Sciatic nerve (tissue), 2 donors: ENCODE measurements around the gene DIRAS1. TPM values are rescaled to one million over a fixed set of nuclear protein-coding genes. Genes with fewer than 3 reads are reported as not detected.

Source experiments
- ATAC-seq: fragments of 200-7000 bp; cut with Tn5 transposase; one replicate; pipeline ENCODE4 v1.9.1; 2020; ENCODE audit warnings: mild to moderate bottlenecking, moderate library complexity
- DNase-seq: peaks from one replicate; pipeline ENCODE4 v3.0.0-alpha.2; 2020; ENCODE audit warnings: low spot score
- intact Hi-C: fragments of 100-400 bp; cut with DNase I; formaldehyde crosslinking; loops from one replicate; pipeline ENCODE4 v1.14.2; 2022
- total RNA-seq: library from RNA; stranded (reverse); fragmentation: NEBNext Ultra II Directional; extraction: Animal tissue kit (Norgen Biotek cat#: 25700); gene quantifications from one replicate; pipeline ENCODE4 v1.2.1, GENCODE V29; 2021
- donor health status: DM: no; HTN: no; CAD: no.
- donor health status: DM: no; HTN: no; CAD: no.

Gene DIRAS1
- total RNA-seq, 1 donor from 2014 or later = 0.45 TPM

DNA sequence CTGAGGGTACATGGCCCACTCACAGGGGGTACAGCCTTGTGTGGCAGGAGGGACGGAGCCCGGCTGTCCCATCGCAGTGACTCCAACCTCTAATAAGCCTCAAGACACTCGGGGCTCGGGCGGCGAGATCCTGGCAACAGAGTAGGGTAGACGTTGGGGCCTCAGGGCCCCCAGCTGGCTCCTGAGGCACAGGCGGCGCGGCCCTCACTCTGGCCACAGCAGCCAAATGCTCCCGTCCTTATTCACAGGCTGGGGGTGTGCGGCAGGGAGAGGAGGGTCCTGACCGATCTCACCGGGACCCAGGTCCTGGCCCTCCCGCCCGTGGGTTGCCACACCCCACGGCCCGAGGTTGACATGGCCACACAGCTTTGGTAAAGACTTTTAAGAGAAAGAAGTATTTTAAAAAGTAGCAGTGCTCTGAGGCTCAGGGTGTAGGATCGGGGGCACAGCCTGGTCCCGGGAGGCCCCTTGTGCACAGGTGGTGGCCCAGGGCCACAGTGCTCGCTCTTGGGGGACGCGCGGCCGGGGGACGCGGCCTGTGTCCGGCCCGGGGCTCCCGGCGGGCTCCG, 11.1 kb upstream of the DIRAS1 start:
- DNase-seq (no peak), ATAC-seq (no peak)
- intact Hi-C loops = no loop called here

GRCh38 chr19:2731181-2731995, 10.2 kb upstream of the DIRAS1 start:
- intact Hi-C loops = no loop called here
- ATAC-seq (no peak), DNase-seq (no peak)

DNA sequence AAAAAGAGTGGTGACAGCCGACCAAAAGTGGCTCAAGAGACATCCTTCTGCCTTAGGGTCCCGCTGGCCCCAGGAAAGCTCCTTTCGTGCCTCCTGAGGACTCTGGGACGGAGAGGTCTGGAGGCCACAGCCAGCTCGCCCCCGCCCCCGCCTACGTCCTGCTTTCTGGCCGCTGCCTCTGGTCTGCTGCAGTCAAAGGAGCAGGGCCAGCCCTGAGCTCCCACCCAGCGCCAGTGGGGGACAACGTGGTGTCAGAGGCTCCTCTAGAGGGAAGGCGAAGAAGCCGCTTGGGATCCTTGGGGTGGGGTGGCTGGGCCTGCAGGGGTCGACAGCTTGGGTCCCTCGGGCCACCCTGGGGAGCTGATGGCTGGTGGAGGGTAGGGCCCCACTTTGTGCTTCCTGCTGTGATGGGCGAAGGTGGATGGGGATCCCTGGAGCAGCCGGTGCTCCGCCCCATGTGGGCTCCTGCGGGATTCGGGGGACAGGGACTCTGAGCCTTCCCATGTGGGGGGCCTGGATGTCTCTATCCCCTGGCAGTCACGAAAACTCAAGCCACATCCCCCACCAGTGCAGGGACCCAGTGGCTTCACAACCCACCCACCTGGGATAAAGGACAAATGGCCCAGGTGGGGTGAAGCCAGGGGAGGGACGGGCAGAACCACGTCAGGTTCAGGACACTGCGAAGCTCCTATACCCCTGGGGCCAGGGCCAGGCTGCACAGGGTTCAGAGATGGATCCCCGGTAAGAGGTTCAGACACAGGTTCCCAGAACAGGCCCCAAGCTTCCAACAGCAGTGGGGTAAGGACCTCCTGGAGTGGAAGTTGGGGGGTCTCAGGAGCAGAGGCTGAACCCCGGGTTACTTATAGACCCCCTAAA, 9.0 kb upstream of the DIRAS1 start:
- intact Hi-C loops = no loop called here
- DNase-seq = no peak

DNA sequence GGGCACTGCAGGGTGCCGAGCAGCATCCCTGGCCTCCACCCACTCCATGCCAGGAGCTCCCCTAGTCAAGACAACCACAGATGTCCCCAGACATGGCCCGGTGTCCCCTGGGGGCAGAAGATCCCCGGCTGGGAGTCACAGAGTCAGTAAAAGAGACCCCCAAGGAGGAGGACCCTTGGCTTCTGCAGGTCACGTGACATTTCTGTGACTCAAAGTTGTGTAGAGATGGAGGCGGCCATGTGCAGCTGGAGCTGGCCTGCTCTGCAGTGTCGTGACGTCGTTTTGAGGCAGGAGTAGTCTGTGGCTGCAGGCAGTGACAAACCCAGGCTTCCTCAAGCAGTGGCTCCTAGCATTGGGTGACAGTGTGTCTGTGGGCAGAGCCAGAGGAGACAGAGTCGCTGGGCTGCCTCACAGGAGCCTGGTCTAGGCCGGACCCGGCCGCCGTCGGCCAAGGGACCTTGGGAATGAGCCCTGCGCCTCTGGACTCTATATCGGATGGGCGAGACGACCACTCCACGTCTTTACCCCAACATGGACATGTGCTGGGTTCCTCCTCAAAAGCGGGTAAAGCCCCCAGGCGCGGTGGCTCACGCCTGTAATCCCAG, 7.7 kb upstream of the DIRAS1 start:
- no peak for DNase-seq
- intact Hi-C loops = no loop called here
- ATAC-seq = no peak

More for the DNA sequence above, 9.0 kb upstream of the DIRAS1 start:
- no peak for ATAC-seq

DNA sequence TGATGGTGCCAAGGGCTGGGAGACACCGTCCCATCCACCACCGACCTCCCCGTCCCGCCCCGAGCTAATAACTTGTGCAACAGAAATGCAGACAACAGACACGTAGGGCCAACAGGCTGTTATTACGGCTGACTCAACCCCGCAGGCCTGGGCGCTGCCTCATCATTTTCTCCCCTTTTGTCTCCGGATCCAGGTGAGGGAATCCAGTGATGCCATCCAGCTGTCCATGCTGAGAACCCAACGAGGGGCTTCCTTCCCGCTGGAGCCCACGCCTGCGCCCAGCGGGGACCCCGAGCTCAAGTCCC, 6.4 kb upstream of the DIRAS1 start:
- intact Hi-C loops = no loop called here
- DNase-seq = no peak

DNA sequence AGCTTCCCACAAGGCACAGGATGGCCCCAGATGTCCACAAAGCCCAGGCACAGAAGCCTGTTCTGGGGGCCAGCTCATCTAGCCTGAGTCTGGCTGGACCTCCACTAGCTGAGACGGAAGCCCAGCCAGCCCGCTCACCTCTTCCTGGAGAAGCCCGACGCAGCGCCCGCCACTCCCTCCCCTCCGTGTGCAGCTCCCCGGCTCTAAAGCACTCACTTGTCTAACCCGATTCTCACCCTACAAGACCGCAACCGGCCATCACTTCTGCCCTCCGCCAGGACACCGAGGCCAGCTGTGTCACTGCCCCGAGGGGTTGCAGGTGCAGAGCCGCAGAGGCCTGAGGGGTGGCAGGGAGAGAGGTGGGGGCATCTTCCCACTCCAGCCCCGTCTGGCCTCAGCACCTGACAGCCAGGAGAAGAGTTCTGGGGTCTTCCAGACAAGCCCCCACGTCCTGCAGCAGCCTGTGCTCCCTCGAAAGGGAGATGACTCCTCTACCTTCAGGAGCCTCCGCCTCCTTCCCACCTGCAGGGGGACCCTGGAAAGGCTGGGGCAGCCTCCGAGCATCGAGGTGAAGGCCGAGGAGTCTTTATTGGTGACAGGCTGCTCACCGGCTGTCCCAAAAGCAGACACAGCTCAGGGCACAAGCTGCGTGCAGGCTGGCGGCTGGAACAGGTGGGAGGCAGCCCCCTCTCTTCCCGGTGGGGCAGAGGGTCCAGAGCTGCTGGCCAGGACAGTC, 5.9 kb upstream of the DIRAS1 start:
- intact Hi-C loops = no loop called here
- no peak for ATAC-seq
- DNase-seq = no peak

More for the DNA sequence above, 6.4 kb upstream of the DIRAS1 start:
- no peak for ATAC-seq

DNA sequence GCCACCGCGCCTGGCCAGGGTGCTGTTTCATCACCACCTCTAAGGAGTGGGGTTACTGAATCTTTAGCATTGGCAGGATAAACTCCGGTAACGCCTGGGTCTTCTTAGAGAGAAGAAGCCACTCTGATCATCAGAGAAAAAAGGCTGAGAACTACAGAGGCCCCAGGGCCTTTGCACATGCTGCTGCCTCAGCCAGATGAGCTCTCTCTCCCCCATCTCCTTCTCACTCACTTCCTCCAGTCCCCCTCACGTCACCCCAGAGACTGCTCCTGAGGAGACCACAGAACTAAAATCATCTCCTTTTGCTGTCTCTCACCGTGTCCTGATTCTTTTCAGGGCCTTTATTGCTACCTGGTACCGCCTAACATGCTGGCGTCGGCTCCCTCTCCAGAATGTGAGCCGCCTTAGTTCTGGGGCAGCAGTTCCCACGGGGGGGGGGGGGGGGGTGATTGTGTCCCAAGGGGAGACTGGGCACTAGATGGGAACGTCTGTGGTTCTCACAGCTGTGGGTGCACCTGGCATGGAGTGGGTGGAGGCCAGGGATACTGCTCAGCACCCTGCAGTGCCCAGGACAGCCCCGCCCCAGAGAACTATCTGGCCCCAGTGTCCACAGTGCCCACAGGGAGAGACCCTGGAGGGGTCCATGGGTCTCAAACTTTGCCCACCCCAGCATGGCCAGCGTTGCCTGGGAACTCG, 5.1 kb upstream of the DIRAS1 start:
- intact Hi-C loops = no loop called here
- DNase-seq (no peak), ATAC-seq (no peak)

GRCh38 chr19:2724148-2724557, 3.0 kb upstream of the DIRAS1 start:
- DNase-seq (no peak), ATAC-seq (no peak)
- intact Hi-C loops = no loop called here

DNA sequence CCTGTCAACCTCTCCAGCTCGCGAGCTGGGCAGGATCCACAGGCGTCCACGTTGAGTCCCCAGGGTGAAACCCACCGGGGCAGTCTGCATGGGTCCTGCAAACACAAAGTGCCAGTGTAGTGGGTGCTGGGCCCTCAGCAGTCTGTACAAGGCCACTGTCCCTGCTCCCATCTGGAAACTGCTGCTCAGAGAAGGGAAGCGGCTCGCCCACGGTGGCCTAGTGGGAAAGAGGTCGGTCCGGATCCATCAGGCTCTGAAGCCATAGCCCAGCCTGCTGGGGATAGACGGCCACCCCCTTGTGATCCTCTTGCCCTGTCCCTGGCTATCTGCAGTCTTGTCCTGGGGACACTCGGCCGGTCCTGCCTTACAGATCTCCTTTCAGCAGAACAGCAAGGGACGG, 2.6 kb upstream of the DIRAS1 start:
- ATAC-seq = no peak
- intact Hi-C loops = no loop called here
- no peak for DNase-seq

DNA sequence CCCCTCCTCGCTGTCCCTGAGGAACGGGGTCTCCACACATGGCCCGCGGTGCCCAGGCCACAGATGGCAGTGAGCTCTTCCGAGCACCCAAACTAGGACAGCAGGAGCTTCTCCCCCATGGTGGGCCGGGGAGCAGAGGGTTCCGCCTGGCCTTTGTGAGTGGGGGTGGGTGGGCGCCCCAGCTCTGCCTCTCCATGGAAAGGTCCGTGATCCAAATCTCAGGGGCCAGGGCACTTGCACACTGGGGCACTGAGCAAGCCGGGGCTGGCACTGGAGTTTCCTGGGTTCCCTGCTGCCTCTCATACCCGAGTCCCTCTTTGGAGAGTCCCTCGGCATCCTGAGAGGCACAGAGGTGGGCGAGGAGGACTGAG, 2.2 kb upstream of the DIRAS1 start:
- DNase-seq (no peak), ATAC-seq (no peak)
- intact Hi-C loops = no loop called here

- DNase-seq (no peak), ATAC-seq (peak; percentile 86)
- intact Hi-C loops = no loop called here
Measured at GRCh38 chr19:2722541-2723344, 1.6 kb upstream of the DIRAS1 start.

DNA sequence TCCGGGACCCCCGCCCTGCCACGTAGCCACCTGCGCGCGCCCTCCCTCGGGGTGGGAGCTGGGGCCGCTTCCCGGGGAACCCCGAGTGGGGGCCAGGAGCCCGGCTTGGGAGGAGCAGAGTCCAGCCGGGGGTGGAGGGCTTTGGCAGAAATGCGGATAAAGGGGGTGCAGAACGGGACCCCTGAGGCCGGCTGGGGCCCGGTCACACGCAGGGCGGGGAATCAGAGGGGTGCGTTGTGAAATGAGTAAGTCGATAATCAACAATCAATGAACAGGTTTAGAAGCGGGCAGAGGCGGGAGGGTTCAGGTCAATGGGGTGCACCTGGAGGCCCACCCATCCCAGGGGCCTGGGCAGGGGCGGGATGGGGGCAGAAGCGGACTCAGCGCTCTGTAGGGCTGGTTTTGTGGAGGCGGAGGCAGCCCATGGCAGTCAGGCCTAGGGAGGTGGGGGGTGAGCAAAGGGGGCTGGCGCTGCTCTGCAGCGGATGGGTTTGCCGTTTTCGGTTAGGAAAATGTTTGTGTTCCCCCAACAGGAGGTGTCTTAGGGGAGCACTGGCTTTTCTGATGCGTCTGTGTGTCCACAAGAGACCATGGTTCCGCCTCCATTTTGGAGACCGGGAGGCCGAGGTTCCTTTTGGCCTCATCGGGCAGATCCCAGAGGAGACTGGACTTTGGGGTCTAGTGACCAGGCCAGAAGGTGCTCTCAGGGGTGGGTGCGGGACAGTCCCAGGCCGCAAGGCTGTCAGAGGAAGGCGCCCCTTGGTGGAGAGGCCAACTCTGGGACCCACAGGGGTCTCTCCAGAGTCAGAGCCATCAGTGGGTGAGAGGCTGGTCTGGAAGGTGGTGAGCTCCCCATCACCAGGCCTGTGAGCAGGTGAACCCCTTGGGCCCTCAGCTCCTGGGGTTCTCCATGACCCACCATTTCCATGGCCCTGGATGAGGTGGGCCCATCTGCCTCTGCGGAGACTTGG, 683 bp upstream of the DIRAS1 start:
- DNase-seq (no peak), ATAC-seq (no peak)
- intact Hi-C loops = no loop called here

- ATAC-seq = no peak
- intact Hi-C loops = no loop called here
- DNase-seq = no peak
Measured at GRCh38 chr19:2719920-2720776, 1.0 kb downstream of the DIRAS1 start.

- ATAC-seq (no peak), DNase-seq (no peak)
- intact Hi-C loops = no loop called here
Measured at GRCh38 chr19:2719232-2719735, 1.9 kb downstream of the DIRAS1 start.

GRCh38 chr19:2717638-2718541, 3.3 kb downstream of the DIRAS1 start:
- no peak for ATAC-seq
- intact Hi-C loops = no loop called here
- no peak for DNase-seq
